NCI-H1092 (cell line): ENCODE data around the gene C1orf167.

Experiments used
- DNase-seq: peaks from one replicate; lab custom pipeline; 2025; lab: John Stamatoyannopoulos, UW

C1orf167 gene

DNA sequence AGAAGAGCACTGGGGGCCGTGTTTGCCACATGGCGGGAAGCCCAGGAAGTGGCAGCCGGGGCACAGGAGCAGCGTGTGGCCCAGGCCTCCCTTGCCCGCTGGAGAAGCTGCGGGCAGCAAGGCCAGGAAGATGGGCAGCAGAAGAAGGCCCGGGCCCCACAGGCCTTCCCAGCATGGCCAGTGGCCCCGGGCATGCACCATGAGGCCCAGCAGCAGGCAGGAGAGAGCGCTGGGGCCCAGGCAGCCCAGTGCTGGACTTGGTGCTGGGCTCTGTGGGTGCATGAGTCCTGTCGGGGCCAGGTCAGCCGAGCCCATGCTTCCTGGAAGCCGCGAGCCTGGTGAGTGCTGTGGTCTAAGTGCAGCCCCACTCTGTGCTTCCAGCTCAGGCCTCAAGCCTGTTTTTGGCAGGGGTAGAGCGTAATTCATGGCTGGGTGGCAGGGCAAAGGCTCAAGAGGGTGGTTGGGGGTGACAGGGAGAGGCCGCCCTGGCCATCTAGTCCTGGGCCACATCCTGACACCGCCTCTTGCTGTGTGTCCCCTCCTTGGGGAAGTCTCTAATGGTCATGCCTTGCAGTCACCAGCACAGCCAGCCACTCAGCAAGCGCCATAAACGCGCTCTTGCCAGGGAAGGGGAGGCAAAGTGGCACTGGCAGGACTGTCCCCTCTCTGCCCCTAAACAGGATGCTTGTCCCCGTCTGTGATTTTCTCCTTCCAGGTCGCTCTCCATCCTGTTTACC lies 22.4 kb downstream of the C1orf167 start:
- no peak for DNase-seq

DNA sequence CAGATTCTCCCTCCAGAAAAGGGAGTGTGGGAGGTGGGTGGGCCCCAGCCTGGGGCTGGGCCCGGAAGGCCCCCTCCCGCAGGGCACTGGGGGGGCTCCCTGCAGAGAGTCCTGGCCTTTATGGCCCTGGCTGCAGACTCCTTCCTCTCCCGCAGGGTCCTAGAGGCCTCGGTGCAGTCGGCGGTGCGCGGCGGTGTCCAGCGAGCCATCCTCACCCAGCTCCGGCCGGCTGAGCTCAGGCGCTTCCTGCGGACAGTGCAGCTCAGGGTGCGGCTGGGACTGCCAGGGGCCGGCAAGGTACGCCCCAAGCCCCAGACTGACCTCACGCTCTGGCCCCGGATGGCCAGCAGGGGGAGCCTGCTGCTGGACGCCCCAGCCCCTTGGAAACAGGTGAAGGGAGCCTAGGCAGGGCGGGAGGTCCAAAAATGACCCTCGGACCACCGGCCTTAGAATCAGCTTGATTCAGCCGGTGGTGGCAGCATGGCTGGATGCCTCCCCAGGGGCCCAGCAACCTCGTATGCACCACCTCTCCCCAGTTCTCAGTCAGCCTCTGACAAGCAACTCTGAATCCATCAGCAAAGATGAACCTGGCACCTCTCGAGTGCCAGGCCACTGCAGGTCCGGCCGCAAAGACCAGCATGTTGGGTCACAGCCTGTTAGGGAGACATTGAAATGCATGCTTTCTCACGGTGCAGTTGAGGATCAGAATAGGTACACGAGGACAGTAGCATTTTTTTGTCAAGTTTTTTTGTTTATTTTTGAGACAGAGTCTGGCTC lies 23.2 kb downstream of the C1orf167 start:
- DNase-seq, result peak; percentile 13

DNA sequence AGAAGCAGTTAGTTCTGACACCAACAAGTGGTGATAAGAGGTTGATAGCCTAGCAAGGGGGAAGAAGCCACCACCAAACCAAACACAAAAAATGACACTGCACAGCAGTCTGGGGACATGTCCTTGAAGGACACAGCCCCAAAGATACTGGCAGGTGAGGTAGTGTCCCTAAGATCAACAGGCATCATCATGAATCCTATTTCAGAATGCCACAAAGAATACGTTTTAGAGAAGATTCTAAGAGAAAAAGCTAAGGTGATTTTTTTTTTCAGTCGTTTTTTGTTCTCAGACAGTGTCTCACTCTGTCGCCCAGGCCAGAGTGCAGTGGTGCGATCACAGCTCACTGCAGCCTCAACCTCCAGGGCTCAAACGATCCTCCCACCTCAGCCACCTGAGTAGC lies 24.2 kb downstream of the C1orf167 start:
- no peak for DNase-seq

DNA sequence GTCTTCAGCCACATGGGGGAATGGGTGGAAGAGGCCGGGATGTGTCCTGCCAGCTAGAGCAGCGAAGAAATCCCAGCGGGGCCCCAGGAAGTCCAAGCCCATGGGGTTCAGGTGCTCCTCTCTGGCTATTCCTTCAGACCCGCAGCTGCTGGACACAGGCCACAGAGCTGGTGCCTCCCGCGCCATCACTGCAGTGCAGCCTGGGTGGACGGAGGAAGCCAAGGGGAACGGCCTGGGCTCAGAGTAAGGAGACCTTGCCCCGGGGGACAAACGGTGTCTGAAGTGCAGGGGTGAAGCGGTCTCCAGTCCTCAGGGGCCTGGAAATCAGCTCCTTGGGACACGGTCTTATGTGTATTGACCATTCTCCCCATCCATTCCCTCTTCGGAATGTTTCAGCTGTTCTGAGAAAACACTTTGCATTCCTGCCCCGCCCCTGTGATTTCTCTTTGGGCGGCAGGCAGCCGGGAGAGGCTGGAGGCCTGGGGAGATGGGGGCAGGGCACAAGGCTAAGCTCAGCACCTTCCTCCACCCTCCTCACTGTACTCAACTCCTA lies 25.3 kb downstream of the C1orf167 start:
- DNase-seq, result no peak

DNA sequence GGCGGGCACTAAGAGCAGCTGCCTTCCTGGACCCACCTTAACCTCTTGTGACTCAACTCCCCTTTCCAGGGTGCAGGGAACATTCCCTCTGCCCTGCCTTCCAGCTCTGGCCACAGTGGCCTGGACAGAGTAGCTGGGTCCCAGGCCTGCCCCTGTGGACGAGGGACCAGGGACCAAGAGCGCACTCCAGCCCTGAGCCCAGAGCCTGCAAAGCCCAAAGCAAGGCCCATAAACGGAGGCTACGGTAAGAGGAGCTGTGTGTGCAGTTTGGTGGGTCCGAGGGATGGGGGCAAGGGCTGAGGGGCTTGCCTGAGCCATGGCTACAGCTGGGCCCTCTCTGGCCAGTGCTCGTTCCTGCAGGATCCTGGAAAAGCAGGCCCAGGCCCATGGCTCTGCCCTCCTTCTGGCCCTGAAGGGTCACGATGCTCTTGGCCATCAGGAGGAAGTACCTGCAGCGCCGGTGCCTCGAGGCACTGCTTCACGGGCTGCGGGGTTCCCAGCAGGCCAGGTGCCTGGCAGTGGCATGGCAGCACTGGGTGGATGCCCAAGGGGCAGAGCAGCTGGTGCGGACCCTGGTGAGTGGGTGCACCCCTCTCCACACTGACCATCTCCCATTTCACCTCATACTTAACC lies 25.9 kb downstream of the C1orf167 start:
- no peak for DNase-seq

DNA sequence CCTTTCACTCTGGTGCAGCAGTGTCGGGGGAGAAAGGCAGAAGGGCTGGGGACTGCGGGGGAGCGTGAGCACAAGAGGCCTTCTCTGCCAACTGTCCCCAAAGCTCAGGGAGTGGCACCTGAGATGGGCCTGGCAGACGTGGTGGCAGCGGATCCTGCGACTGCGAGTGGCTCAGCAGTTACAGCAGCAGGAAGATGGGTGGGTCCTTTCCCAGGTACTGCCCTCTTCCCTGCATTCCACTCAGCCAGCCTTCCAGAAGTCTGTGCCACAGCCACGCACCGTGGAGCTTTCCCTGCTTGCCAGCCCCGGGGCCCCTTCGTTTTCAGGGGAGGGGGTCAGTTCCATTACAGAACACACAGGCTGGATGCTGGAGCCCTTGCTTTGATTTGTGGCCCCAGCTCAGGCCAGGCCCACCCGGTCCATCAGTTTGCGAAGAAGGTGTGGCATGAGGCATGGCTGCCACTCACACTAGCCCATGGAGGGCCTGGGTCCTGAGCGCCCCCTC lies 26.6 kb downstream of the C1orf167 start:
- DNase-seq, result no peak

DNA sequence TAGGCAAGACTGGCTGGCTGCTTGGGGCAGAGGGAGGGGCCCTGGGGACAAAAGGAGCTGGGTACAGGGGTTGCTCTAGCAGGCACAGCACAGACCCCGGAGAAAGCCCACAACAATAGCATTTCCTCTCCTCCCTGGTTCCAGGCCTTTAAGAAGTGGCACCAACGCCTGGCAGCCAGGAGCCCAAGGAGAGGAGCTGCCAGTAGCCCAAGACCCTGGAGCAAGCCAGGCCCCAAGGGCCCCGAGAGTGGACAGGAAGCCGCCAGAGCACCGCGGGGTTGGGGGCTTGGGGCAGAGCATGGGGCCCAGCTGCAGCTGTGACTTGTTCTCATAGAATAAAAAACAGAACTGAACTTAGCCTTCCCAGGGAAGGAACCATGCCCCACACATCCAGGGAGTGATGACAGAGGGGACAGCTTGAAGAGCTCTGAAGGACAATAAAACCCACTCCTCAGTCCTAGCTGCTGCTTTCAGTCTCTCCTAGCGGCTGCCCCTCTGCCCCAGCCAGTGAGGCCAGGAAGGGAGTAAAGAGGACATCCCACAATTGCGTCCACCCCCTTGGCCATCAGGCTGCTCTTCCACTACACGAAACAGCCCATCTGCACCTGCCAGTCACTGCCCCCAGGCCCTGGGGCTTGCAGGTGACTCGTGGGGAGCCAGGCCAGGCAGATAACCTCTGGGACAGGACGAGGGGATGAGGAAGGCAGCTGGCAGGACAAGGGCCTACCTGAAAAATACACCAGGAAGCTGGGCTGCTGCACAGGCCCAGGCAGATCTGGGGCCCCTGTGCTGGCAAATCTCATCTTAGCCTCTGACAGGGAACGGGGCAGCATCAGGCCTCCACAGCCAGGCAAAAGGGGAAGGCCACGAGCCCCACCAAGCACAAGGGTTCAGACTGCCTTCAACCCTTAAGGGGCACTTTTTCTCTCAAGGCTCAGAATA lies 27.4 kb downstream of the C1orf167 start:
- no peak for DNase-seq

DNA sequence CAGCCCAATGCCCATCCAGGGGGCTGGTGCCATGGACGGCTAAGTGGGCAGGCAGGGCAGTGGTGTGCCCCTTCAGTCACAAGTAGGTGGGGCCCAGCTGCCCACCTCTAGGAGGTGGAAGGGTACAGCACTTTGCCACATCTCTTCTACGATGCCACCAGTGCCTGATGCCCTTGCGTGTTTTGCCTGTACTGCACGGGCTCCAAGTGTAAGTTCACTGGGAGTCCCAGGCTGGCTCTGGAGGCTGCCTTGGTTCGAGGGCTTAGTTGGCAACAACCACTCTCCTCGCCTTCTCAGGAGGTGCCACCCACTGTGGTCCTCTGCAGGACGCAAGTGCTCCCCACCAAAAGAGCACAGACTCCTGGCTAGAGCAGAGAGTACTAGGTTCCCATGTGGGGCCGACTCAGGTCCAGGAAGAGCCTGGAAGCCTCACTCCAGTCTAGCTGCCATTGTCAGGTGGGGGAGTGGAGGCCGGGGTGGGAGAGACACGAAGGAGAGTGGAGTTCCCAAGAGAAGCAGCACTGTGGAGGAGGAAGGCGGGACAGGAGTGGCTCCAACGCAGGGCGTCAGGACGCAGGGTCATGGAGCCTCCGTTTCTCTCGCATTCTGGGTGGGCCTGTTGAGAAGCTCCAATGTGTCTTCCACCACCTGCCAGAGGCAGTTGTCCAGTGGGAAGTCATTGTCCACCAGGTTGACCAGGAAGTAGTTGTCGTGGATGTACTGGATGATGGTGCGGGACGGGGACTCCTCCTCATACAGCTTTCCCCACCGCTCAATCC lies 28.3 kb downstream of the C1orf167 start:
- DNase-seq, result no peak

DNA sequence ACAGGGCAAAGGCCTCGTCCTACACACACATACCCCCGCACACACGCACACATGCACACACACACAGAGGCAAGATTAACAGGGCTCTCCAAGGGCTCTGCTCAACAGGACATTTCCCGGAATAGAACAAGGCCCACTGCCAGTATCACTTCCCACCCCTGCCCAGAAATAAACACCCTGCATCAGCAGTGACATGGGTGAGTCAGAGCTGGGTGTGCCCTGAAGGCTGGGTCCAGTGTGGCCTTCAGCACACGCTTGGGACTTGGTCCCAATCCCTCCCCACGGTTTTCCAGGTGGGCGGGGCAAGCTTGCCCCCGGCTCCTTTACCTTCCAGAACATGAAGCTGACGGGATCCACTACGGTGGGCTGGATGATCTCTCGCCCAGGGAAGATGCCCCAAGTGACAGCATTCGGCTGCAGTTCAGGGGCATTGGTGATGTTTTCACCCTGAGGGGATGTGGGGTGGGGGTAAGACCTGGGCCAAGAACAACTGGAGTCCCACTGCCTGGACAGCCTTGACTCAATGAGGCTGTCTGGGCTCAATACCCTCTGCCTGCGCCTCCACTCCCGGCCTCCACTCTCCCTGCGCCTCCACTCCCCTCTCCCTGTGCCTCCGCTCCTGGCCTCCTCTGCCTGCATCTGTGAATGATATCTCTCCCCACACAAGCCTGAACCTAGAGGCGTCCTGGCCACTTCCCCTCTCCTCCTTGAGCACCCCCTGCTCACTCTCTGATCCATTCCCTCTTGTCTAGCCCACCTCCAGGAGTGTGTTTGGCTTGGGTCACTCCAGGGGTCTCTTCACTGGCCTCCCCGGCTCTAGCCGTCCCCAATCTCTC lies 29.1 kb downstream of the C1orf167 start:
- DNase-seq, result no peak

DNA sequence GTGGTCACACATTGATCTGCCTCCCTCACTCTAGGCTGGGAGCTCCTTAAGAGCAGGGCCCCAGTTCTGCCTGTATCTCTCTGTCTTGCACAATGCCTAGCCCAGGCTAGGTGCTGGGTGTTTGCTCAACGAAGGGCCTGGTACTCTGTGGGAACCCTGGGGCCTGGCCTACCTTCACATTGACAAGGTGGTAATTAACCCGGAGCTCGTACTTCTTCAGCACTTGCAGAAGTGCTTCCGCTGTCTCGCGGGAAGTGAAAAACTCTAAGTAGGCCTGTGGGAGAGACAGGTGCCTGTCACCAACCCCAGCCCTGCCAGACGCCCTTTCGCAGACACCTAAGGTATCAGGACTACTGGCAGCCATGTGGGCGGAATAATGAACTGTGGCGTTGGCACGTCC lies 30.1 kb downstream of the C1orf167 start:
- no peak for DNase-seq

DNA sequence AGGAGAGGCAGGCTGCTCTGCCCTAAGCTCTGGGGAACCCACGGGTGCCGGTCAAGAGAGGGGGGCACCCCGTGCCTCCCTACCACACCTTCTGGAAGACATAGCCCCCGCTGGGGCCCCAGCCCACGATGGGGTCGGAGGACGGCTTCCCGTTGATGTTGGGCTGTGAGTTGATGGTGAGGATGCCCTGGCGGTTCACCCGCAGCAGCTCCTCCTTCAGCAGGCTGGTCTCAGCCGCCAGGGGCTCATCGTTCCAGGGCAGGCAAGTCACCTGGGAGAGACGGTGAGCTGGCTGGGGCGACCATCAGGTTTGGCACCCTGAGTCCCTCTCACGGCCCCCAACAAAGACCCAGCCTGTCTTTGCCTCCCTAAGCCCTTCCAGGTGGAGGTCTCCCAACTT lies 31.8 kb downstream of the C1orf167 start:
- DNase-seq, result no peak

DNA sequence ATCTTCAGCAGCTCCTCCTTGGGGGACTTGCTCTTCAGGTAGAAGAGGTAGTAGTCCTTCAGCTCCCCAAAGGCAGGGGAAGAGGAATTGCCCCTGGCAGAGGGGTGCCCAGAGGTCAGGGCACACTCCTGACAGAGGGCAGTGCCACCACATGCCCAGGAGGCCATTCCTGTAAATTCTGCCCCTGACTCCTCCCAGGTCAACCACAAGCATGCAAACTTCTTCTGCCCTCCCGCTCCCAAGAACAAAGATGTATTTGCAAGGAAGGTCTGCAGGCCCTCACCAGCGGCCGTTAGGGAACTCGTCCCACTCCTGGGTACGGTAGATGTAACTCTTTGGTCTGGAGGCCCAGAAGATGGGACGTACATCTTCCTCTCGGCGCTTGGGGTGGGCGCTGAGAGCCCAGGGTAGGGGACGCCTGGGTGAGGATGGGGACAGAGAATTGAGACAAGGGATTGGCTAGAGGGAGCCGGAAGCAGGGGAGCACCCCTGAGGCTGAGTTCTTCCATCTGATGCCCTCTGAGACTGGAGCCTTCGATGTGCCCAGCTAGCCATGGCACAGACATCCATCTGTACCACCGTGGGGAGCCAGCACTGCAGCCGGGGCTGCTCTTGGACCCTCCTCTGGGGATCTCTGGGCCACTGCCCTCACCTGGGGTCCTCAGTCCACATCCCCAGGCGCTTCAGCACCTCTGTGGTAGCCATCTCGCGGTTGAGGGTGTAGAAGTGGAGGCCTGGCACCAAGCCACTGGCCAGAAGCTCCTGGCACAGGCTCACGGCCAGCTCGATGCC lies 32.6 kb downstream of the C1orf167 start:
- DNase-seq, result no peak

DNA sequence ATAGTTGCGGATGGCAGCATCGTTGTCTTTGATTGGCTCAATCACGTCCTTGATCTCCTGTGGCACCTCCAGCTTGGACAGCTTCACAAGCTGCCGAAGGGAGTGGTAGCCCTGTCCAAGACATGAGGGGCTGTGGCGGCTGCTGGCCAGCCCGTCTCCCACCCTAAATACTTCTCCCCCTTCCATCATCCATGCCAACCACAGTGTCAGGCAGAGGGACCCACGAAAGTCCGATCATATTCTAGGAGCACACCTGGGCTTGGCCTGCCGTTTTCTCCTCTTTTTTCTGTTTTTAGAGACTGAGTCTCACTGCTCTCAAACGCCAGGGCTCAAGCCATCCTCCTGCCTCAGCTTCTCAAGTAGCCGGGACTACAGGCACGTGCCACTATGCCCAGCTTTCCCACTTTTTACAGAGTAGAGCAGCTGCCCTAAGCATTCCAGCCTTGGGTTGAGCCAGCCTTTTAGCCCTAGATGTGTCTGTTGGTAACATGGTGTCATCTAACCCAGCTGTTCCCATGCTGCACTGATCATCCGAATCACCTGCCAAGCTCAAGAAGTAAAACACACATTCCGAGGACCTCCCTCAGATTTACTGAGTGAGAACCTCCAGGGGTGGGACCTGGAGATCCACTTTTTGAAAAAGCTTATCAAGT lies 33.4 kb downstream of the C1orf167 start:
- DNase-seq, result no peak

DNA sequence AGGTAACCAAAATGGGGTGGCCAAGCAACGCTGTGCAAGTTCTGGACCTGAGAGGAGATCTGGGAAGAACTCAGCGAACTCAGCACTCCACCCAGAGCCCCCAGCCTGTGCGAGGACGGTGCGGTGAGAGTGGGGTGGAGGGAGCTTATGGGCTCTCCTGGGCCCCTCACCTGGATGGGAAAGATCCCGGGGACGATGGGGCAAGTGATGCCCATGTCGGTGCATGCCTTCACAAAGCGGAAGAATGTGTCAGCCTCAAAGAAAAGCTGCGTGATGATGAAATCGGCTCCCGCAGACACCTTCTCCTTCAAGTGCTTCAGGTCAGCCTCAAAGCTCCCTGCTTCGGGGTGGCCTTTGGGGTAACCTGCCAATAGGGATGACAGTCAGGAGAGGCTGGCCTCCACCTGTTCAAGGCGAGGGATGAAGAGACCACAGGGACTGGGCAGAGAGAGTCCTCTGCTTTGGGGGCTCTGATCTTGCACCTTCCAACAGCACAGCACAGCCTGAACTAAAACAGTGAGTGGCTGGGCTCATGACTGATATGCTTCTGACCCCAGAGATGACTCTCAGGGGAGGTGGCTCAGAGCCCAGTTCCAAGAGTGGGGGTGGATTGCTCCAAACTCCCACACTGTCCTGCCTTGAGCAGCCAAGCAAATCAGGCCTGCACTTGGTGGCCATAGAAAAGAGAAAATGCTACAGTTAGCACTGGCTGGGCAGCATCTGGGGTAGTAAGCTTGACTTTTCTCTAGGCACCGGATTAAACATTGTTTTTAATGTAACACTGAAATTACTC lies 34.2 kb downstream of the C1orf167 start:
- DNase-seq, result no peak

DNA sequence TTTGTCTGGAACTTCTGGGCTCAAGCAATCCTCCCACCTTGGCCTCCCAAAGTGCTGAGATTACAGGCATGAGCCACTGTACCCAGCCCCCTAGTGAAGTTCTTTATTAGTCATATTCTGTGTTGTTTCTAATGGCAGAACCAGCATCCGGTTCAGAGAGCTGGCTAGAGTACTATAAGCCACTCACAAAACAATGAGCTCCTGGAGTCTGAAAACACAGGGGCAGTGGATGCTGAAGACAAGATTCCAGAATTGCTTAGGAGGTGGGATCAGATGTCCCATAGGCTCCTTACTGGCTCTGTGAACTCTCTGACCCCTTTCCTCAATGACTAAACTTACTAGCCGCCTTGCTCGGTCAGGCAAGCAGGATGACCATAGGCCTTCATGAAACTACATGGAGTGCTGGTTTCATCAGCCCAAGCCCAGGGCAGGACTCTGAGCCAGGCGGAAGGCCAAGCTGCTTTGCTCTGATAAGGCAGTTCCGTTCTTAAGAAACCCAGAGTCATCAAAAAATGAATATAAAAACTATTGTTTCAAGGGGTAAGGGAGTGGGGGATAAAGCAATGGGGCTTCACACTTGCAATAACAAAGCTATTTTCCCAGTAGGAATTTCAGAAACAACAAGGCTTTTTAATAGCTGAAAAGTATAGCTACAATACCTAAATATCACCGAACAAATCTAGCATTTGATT lies 35.7 kb downstream of the C1orf167 start:
- no peak for DNase-seq

DNA sequence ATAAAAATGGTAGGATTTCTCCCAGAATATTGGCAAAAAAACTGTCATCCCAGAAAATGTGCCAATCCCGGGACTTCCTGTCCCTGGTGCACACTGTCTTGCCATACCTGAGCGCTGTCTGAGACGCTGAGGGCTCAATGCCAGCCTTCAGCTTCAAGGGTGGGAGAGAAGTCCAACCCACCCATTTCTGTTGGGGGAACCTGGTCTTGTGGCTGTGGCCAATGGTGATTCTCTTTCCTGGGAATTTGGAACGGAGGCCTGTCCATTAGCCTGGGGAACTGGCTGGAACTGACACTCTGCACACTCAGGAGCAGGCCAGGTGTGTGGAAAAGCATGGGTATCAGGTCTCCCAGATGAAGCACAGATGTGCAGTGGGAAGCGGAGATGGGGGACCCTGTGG lies 37.1 kb downstream of the C1orf167 start:
- no peak for DNase-seq

DNA sequence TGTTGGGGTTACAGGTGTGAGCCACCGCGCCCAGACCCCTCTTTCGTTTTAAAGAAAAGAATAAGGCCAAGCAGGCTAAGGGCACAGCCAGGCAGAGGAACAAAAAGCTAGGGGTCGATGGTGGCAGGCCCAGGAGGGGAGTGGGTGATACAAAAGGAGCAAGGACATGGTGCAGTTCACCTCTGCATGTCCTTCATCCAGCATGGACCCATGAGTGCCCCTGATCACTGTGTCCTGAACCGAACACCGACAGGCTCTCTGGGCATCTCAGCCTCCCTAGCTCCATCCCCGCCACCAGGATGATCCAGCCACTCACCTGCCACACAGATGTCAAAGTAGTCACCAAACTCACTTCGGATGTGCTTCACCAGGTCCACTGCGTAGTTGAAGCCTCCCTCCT lies 37.9 kb downstream of the C1orf167 start:
- DNase-seq, result no peak
